ENCODE data around the gene KLHL1. TPM values are rescaled to one million over a fixed set of nuclear protein-coding genes. Genes with fewer than 3 reads are reported as not detected.

Gene KLHL1
- total RNA-seq, 1 donor from 2014 or later = not detected

DNA sequence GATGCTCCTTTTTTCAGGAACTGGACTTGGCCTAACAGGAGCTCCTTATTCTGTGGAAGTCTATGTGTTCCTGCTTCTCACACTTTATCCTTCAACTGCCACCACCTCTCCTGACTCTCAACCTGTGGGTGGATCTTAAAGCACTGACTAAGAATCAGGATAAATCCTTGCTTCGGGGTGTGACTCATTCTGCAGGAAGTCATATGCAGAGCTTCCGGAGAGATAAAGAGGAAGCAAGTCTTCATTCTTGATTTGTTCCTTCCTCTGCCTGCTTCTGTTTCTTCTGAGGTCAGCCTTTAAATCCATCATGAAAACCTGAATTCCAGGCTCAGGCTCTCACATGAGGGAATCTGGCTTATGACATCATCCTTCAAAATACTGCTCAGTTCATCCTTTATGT, 137.7 kb downstream of the KLHL1 start:
- Mint-ChIP-seq H3K27ac (no peak overlapping the region), H3K27me3 (ENCODE audit: insufficient read depth) (no peaks in the 10 kb centered on the region), H3K9me3 (peaks cover 20% of the 10 kb centered on the region), H3K4me3 (no peak overlapping the region), H3K4me1 (ENCODE audit: low read depth) (no peaks in the 10 kb centered on the region), H3K36me3 (ENCODE audit: low read depth) (no peaks in the 10 kb centered on the region)
- DNase-seq (ENCODE audit: low spot score) = no peak
- intact Hi-C loops (cut with micrococcal nuclease) = no loop called here

DNA sequence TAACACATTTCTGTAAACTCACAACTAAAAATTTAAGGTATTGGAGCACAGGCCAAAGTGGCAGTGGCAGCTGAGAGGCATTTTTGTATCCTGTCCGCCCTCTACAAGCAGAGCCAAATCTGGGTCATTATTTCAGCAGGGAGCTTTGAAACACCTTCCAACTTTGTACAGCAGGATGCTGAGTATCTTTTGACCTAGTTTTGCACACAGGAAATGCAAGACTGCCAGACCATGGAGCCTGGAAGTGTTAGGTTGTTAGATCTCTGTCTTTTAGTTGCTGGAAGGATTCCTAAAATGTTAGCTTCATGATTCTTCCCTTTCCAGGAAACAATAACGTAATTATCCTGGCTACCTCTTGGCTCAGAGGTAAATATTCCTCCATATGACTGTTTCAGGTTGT, 149.2 kb downstream of the KLHL1 start:
- no peak for DNase-seq (ENCODE audit: low spot score)
- intact Hi-C loops (cut with micrococcal nuclease) = no loop called here
- no peaks in the 10 kb centered on the region for H3K27me3 Mint-ChIP-seq (ENCODE audit: insufficient read depth)
- no peaks in the 10 kb centered on the region for H3K36me3 Mint-ChIP-seq (ENCODE audit: low read depth)
- no peaks in the 10 kb centered on the region for H3K9me3 Mint-ChIP-seq
- H3K27ac Mint-ChIP-seq = no peak overlapping the region
- no peak overlapping the region for H3K4me3 Mint-ChIP-seq
- no peaks in the 10 kb centered on the region for H3K4me1 Mint-ChIP-seq (ENCODE audit: low read depth)

GRCh38 chr13:69956839-69957238, 151.4 kb downstream of the KLHL1 start:
- Mint-ChIP-seq H3K36me3 (ENCODE audit: low read depth) (no peaks in the 10 kb centered on the region), H3K27me3 (ENCODE audit: insufficient read depth) (no peaks in the 10 kb centered on the region), H3K4me3 (no peak overlapping the region), H3K9me3 (peaks cover under 1% of the 10 kb centered on the region), H3K4me1 (ENCODE audit: low read depth) (no peaks in the 10 kb centered on the region), H3K27ac (no peak overlapping the region)
- intact Hi-C loops (cut with micrococcal nuclease) = no loop called here
- no peak for DNase-seq (ENCODE audit: low spot score)

DNA sequence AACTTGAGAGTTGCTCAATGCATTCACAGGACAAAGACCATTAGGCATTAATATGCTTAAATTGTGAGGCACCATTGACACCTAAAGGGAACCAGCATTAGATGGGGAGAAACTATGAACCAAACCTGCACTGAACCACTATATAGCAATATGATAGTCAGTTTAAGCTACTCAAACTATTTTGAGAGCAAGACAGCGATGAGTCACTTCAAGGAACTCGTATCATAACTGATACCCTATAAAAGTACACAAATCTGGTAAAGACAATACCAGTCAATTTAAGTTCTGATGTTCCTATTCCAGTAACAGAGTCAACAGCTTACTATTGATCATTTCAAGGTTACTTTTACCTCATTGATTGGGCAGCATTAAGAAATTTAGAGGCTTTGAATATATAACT, 151.9 kb downstream of the KLHL1 start:
- DNase-seq (ENCODE audit: low spot score) = no peak
- H3K27ac Mint-ChIP-seq = no peak overlapping the region
- no peaks in the 10 kb centered on the region for H3K36me3 Mint-ChIP-seq (ENCODE audit: low read depth)
- H3K9me3 Mint-ChIP-seq = peaks cover 5% of the 10 kb centered on the region
- intact Hi-C loops (cut with micrococcal nuclease) = no loop called here
- no peaks in the 10 kb centered on the region for H3K27me3 Mint-ChIP-seq (ENCODE audit: insufficient read depth)
- H3K4me3 Mint-ChIP-seq = no peak overlapping the region
- H3K4me1 Mint-ChIP-seq (ENCODE audit: low read depth) = no peaks in the 10 kb centered on the region

DNA sequence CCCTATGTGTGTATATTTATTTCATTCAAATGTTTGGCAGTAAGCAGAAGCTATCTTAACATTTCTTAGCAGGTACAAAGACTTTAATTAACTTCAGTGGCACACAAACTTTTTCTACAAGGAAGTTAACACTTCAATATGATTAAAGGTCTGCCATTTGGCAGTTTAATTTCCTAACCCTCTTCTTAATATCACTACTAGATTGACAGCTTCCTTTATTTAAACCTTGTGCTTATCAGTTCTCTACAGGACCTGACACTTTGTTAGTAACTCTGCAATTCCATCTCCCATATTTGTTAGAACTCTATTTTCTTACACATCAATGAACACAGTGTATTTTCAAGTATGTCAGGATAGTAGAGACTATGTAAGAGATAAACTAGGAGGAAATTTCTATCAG, 153.0 kb downstream of the KLHL1 start:
- Mint-ChIP-seq H3K27ac (peak overlapping the region; percentile 16), H3K27me3 (ENCODE audit: insufficient read depth) (no peaks in the 10 kb centered on the region), H3K4me3 (no peak overlapping the region), H3K9me3 (peaks cover 13% of the 10 kb centered on the region), H3K36me3 (ENCODE audit: low read depth) (no peaks in the 10 kb centered on the region), H3K4me1 (ENCODE audit: low read depth) (no peaks in the 10 kb centered on the region)
- no peak for DNase-seq (ENCODE audit: low spot score)
- intact Hi-C loops (cut with micrococcal nuclease) = no loop called here

- Mint-ChIP-seq H3K4me1 (ENCODE audit: low read depth) (no peaks in the 10 kb centered on the region), H3K36me3 (ENCODE audit: low read depth) (no peaks in the 10 kb centered on the region), H3K9me3 (peaks cover 22% of the 10 kb centered on the region), H3K27ac (no peak overlapping the region), H3K27me3 (ENCODE audit: insufficient read depth) (no peaks in the 10 kb centered on the region), H3K4me3 (no peak overlapping the region)
- intact Hi-C loops (cut with micrococcal nuclease) = no loop called here
- no peak for DNase-seq (ENCODE audit: low spot score)
Observed at GRCh38 chr13:69951412-69951811, 156.8 kb downstream of the KLHL1 start.

- Mint-ChIP-seq H3K27me3 (ENCODE audit: insufficient read depth) (no peaks in the 10 kb centered on the region), H3K36me3 (ENCODE audit: low read depth) (no peaks in the 10 kb centered on the region), H3K4me1 (ENCODE audit: low read depth) (no peaks in the 10 kb centered on the region), H3K9me3 (peaks cover 22% of the 10 kb centered on the region), H3K4me3 (no peak overlapping the region), H3K27ac (no peak overlapping the region)
- intact Hi-C loops (cut with micrococcal nuclease) = no loop called here
- DNase-seq (ENCODE audit: low spot score) = no peak
Observed at GRCh38 chr13:69950160-69950559, 158.1 kb downstream of the KLHL1 start.

- no peak overlapping the region for H3K27ac Mint-ChIP-seq
- DNase-seq (ENCODE audit: low spot score) = no peak
- no peak overlapping the region for H3K4me3 Mint-ChIP-seq
- H3K27me3 Mint-ChIP-seq (ENCODE audit: insufficient read depth) = no peaks in the 10 kb centered on the region
- H3K4me1 Mint-ChIP-seq (ENCODE audit: low read depth) = no peaks in the 10 kb centered on the region
- H3K9me3 Mint-ChIP-seq = peaks cover 26% of the 10 kb centered on the region
- H3K36me3 Mint-ChIP-seq (ENCODE audit: low read depth) = no peaks in the 10 kb centered on the region
- intact Hi-C loops (cut with micrococcal nuclease) = no loop called here
Observed at GRCh38 chr13:69948016-69948415, 160.2 kb downstream of the KLHL1 start.

GRCh38 chr13:69947582-69947981, 160.7 kb downstream of the KLHL1 start:
- Mint-ChIP-seq H3K27ac (no peak overlapping the region), H3K36me3 (ENCODE audit: low read depth) (no peaks in the 10 kb centered on the region), H3K27me3 (ENCODE audit: insufficient read depth) (no peaks in the 10 kb centered on the region), H3K9me3 (peaks cover 26% of the 10 kb centered on the region), H3K4me1 (ENCODE audit: low read depth) (no peaks in the 10 kb centered on the region), H3K4me3 (no peak overlapping the region)
- intact Hi-C loops (cut with micrococcal nuclease) = no loop called here
- no peak for DNase-seq (ENCODE audit: low spot score)

GRCh38 chr13:69946511-69946910, 161.7 kb downstream of the KLHL1 start:
- H3K4me1 Mint-ChIP-seq (ENCODE audit: low read depth) = no peaks in the 10 kb centered on the region
- H3K4me3 Mint-ChIP-seq = no peak overlapping the region
- peaks cover 22% of the 10 kb centered on the region for H3K9me3 Mint-ChIP-seq
- no peaks in the 10 kb centered on the region for H3K36me3 Mint-ChIP-seq (ENCODE audit: low read depth)
- no peaks in the 10 kb centered on the region for H3K27me3 Mint-ChIP-seq (ENCODE audit: insufficient read depth)
- DNase-seq (ENCODE audit: low spot score) = no peak
- intact Hi-C loops (cut with micrococcal nuclease) = no loop called here
- no peak overlapping the region for H3K27ac Mint-ChIP-seq

- H3K4me1 Mint-ChIP-seq (ENCODE audit: low read depth) = no peaks in the 10 kb centered on the region
- H3K27ac Mint-ChIP-seq = no peak overlapping the region
- intact Hi-C loops (cut with micrococcal nuclease) = no loop called here
- H3K9me3 Mint-ChIP-seq = peaks cover 4% of the 10 kb centered on the region
- DNase-seq (ENCODE audit: low spot score) = no peak
- H3K4me3 Mint-ChIP-seq = no peak overlapping the region
- no peaks in the 10 kb centered on the region for H3K27me3 Mint-ChIP-seq (ENCODE audit: insufficient read depth)
- H3K36me3 Mint-ChIP-seq (ENCODE audit: low read depth) = no peaks in the 10 kb centered on the region
Observed at GRCh38 chr13:69935043-69935442, 173.2 kb downstream of the KLHL1 start.

DNA sequence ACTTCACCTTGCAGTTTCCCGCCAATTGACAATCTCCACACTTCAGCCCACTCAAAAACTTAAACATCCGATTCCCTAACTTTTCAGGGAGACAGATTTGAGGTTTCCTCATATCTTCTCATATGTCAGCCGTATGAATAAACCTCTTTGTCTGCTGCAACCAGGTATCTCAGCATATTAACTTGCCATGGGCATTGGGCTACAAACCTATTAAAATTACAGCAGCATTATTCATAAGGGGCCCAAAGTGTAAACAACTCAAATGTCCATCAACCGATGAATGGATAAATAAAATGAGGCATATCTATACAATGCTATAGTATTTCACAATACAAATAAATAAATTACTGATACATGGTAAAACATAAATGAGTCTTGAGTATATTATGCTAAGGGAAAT, 180.0 kb downstream of the KLHL1 start:
- H3K27me3 Mint-ChIP-seq (ENCODE audit: insufficient read depth) = no peaks in the 10 kb centered on the region
- DNase-seq (ENCODE audit: low spot score) = no peak
- H3K27ac Mint-ChIP-seq = no peak overlapping the region
- H3K4me3 Mint-ChIP-seq = no peak overlapping the region
- intact Hi-C loops (cut with micrococcal nuclease) = no loop called here
- H3K36me3 Mint-ChIP-seq (ENCODE audit: low read depth) = no peaks in the 10 kb centered on the region
- H3K9me3 Mint-ChIP-seq = no peaks in the 10 kb centered on the region
- no peaks in the 10 kb centered on the region for H3K4me1 Mint-ChIP-seq (ENCODE audit: low read depth)

GRCh38 chr13:69921156-69921555, 187.1 kb downstream of the KLHL1 start:
- no peaks in the 10 kb centered on the region for H3K36me3 Mint-ChIP-seq (ENCODE audit: low read depth)
- DNase-seq (ENCODE audit: low spot score) = no peak
- H3K27ac Mint-ChIP-seq = no peak overlapping the region
- intact Hi-C loops (cut with micrococcal nuclease) = no loop called here
- H3K4me1 Mint-ChIP-seq (ENCODE audit: low read depth) = no peaks in the 10 kb centered on the region
- H3K9me3 Mint-ChIP-seq = peaks cover 5% of the 10 kb centered on the region
- H3K27me3 Mint-ChIP-seq (ENCODE audit: insufficient read depth) = no peaks in the 10 kb centered on the region
- no peak overlapping the region for H3K4me3 Mint-ChIP-seq

- no peaks in the 10 kb centered on the region for H3K36me3 Mint-ChIP-seq (ENCODE audit: low read depth)
- no peak overlapping the region for H3K27ac Mint-ChIP-seq
- intact Hi-C loops (cut with micrococcal nuclease) = no loop called here
- no peak for DNase-seq (ENCODE audit: low spot score)
- H3K9me3 Mint-ChIP-seq = peaks cover 4% of the 10 kb centered on the region
- no peak overlapping the region for H3K4me3 Mint-ChIP-seq
- no peaks in the 10 kb centered on the region for H3K4me1 Mint-ChIP-seq (ENCODE audit: low read depth)
- no peaks in the 10 kb centered on the region for H3K27me3 Mint-ChIP-seq (ENCODE audit: insufficient read depth)
Observed at GRCh38 chr13:69912630-69913029, 195.6 kb downstream of the KLHL1 start.
